GM23338 (cell line): Measurements from ENCODE around the gene ABHD3. TPM values are rescaled to one million over a fixed set of nuclear protein-coding genes. Genes with fewer than 3 reads are reported as not detected.

Experiments used
- ATAC-seq: fragments of 200-7000 bp; cut with Tn5 transposase; 3 replicates; pipeline ENCODE4 v1.9.1; 2020
- DNase-seq: peaks from one replicate; pipeline ENCODE4 v3.0.0-alpha.2; 2015; ENCODE audit warnings: low spot score
- H2AFZ ChIP-seq: fragments of 200-600 bp; sonication (generic); 2 replicates; pipeline ENCODE4 v1.8.0; 2016; ENCODE audit warnings: antibody characterized with exemption, mild to moderate bottlenecking, moderate library complexity
- H3F3A ChIP-seq: fragments of 200-600 bp; sonication (generic); replicated peaks from 2 replicates; pipeline ENCODE4 v1.8.0; 2017; ENCODE audit warnings: antibody characterized with exemption, mixed run types, low read depth
- H3K27ac ChIP-seq: fragments of 200-600 bp; sonication (generic); 2 replicates; pipeline ENCODE4 v1.6.1; 2016; ENCODE audit warnings: low read depth
- H3K27me3 ChIP-seq: fragments of 200-600 bp; sonication (generic); 2 replicates; pipeline ENCODE4 v1.8.0; 2016; ENCODE audit warnings: mild to moderate bottlenecking, mixed run types, moderate library complexity; ENCODE audit not compliant: insufficient read depth
- H3K36me3 ChIP-seq: fragments of 200-600 bp; sonication (generic); 2 replicates; pipeline ENCODE4 v1.8.0; 2016; ENCODE audit warnings: mild to moderate bottlenecking; ENCODE audit not compliant: insufficient read depth
- H3K4me1 ChIP-seq: fragments of 200-600 bp; sonication (generic); 2 replicates; pipeline ENCODE4 v1.8.0; 2016; ENCODE audit warnings: mild to moderate bottlenecking, moderate library complexity; ENCODE audit not compliant: insufficient read depth
- H3K4me2 ChIP-seq: fragments of 200-600 bp; sonication (generic); 2 replicates; pipeline ENCODE4 v1.7.1; 2017; ENCODE audit warnings: mixed run types
- H3K4me3 ChIP-seq: fragments of 200-600 bp; sonication (generic); 2 replicates; pipeline ENCODE4 v1.6.1; 2016; ENCODE audit warnings: mixed run types
- H3K79me2 ChIP-seq: fragments of 200-600 bp; sonication (generic); replicated peaks from 2 replicates; pipeline ENCODE4 v1.8.0; 2017; ENCODE audit warnings: mild to moderate bottlenecking; ENCODE audit not compliant: insufficient read depth
- H3K9me2 ChIP-seq: fragments of 200-600 bp; sonication (generic); 2 replicates; pipeline ENCODE4 v1.8.0; 2017; ENCODE audit not compliant: insufficient read depth
- H4K20me1 ChIP-seq: fragments of 200-600 bp; sonication (generic); replicated peaks from 2 replicates; pipeline ENCODE4 v1.8.0; 2017; ENCODE audit warnings: mild to moderate bottlenecking; ENCODE audit not compliant: insufficient read depth
- H3K27ac Mint-ChIP-seq: 2 replicates; pipeline ENCODE4 v1.8.0; 2020; ENCODE audit warnings: inconsistent platforms, mild to moderate bottlenecking, moderate library complexity, mixed read lengths
- H3K27me3 Mint-ChIP-seq: 3 replicates; pipeline ENCODE4 v1.8.0; 2022; ENCODE audit warnings: low read depth, mild to moderate bottlenecking, moderate library complexity, mixed read lengths, inconsistent platforms; ENCODE audit not compliant: insufficient read depth, poor library complexity
- H3K36me3 Mint-ChIP-seq: 3 replicates; pipeline ENCODE4 v1.8.0; 2021; ENCODE audit warnings: low read depth, mild to moderate bottlenecking, inconsistent platforms, moderate library complexity, mixed read lengths
- H3K4me1 Mint-ChIP-seq: 3 replicates; pipeline ENCODE4 v1.8.0; 2020; ENCODE audit warnings: mild to moderate bottlenecking, inconsistent platforms, mixed read lengths
- H3K4me3 Mint-ChIP-seq: 3 replicates; pipeline ENCODE4 v1.8.0; 2021; ENCODE audit warnings: moderate library complexity, mild to moderate bottlenecking, inconsistent platforms, mixed read lengths
- H3K9me3 Mint-ChIP-seq: 3 replicates; pipeline ENCODE4 v1.8.0; 2020; ENCODE audit warnings: moderate library complexity, mild to moderate bottlenecking, inconsistent platforms, mixed read lengths
- CREB1 ChIP-seq: fragments of 250-450 bp; sonication (Bioruptor Pico); IDR thresholded peaks from 2 replicates; pipeline ENCODE4 v1.5.0; 2020; ENCODE audit warnings: low read depth, mild to moderate bottlenecking, moderate library complexity
- EZH2phosphoT487 ChIP-seq: fragments of 200-600 bp; sonication (generic); IDR thresholded peaks from one replicate; pipeline ENCODE4 v1.8.1; 2018; ENCODE audit warnings: antibody characterized with exemption; ENCODE audit not compliant: unreplicated experiment
- STAT1 ChIP-seq: IDR thresholded peaks from one replicate; pipeline ENCODE4 v1.6.1; 2016; ENCODE audit warnings: antibody characterized with exemption; ENCODE audit not compliant: unreplicated experiment
- ZNF114 ChIP-seq: fragments of 250-450 bp; sonication (Bioruptor Pico); IDR thresholded peaks from 2 replicates; pipeline ENCODE4 v1.5.0; 2020; ENCODE audit warnings: mild to moderate bottlenecking, moderate library complexity
- ZNF331 ChIP-seq: fragments of 250-450 bp; sonication (Bioruptor Pico); IDR thresholded peaks from 2 replicates; pipeline ENCODE4 v1.5.0; 2020; ENCODE audit warnings: low read depth, mild to moderate bottlenecking, moderate library complexity
- polyA plus RNA-seq: library from polyadenylated mRNA; unstranded; fragments of >200 nt; fragmentation: Nextera tagmentation; extraction: Ambion mirVana; gene quantifications from 2 replicates; pipeline ENCODE4 v1.2.1, GENCODE V29; 2016
- total RNA-seq: library from RNA; depleted of rRNA; stranded (reverse); fragments of >200 nt; shearing (Covaris generic); gene quantifications from 2 replicates; pipeline ENCODE4 v1.2.3, GENCODE V29; 2014
- TF ChIP-seq, protein P1 (sequence below): fragments of 250-450 bp; sonication (Bioruptor Pico); IDR thresholded peaks from 2 replicates; pipeline ENCODE4 v1.5.0; 2020; ENCODE audit warnings: mild to moderate bottlenecking, moderate library complexity
- TF ChIP-seq, protein P2 (sequence below): IDR thresholded peaks from 2 replicates; pipeline ENCODE4 v1.6.1; 2016; ENCODE audit warnings: antibody characterized with exemption

Gene ABHD3
- total and polyA plus RNA-seq, 2 experiments from 2014 or later: 16.2 to 19.9 TPM

DNA sequence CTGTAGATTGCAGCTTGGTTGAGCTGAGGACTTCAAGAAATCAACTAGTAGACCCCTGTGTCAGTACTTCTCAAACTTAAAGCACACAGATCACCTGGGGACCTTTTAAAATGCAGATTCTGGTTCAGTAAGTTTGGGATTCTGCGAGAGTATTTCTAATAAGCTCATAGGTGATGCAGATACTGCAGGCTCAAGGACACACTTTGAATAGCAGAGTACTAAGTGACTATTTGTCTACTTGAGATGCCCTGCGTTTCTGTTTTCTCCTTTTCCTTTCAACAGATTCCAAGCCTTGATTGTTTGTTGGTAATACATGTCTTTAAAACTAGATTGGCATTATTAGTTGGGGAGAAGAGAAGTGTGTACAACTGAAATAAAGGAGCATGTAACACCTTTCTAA lies 42.7 kb upstream of the ABHD3 start:
- H3K4me1 ChIP-seq: peaks cover 27% of the 10 kb centered on the region
- Mint-ChIP-seq H3K27ac (no peak overlapping the region; the same call in 1 of the 2 replicates), H3K27me3 (peaks cover 5% of the 10 kb centered on the region), H3K36me3 (no peaks in the 10 kb centered on the region; the same call in 1 of the 3 replicates), H3K4me3 (peak overlapping the region; percentile 11; the same call in 1 of the 3 replicates), H3K9me3 (no peaks in the 10 kb centered on the region), H3K4me1 (peaks cover 44% of the 10 kb centered on the region)
- H3K27me3 ChIP-seq: no peaks in the 10 kb centered on the region
- ATAC-seq (no peak), DNase-seq (no peak)
- H3K36me3 ChIP-seq: no peaks in the 10 kb centered on the region
- no peaks in the 10 kb centered on the region for H3F3A ChIP-seq
- H3K4me2 ChIP-seq: peak overlapping the region; percentile 21
- H2AFZ ChIP-seq: no peak overlapping the region
- TF ChIP-seq CREB1 (CRISPR knock-in tag) (no peak), ZNF331 (CRISPR knock-in tag) (no peak), STAT1 (no peak), EZH2phosphoT487 (no peak), ZNF114 (CRISPR knock-in tag) (no peak)
- TF ChIP-seq, protein P1, sequence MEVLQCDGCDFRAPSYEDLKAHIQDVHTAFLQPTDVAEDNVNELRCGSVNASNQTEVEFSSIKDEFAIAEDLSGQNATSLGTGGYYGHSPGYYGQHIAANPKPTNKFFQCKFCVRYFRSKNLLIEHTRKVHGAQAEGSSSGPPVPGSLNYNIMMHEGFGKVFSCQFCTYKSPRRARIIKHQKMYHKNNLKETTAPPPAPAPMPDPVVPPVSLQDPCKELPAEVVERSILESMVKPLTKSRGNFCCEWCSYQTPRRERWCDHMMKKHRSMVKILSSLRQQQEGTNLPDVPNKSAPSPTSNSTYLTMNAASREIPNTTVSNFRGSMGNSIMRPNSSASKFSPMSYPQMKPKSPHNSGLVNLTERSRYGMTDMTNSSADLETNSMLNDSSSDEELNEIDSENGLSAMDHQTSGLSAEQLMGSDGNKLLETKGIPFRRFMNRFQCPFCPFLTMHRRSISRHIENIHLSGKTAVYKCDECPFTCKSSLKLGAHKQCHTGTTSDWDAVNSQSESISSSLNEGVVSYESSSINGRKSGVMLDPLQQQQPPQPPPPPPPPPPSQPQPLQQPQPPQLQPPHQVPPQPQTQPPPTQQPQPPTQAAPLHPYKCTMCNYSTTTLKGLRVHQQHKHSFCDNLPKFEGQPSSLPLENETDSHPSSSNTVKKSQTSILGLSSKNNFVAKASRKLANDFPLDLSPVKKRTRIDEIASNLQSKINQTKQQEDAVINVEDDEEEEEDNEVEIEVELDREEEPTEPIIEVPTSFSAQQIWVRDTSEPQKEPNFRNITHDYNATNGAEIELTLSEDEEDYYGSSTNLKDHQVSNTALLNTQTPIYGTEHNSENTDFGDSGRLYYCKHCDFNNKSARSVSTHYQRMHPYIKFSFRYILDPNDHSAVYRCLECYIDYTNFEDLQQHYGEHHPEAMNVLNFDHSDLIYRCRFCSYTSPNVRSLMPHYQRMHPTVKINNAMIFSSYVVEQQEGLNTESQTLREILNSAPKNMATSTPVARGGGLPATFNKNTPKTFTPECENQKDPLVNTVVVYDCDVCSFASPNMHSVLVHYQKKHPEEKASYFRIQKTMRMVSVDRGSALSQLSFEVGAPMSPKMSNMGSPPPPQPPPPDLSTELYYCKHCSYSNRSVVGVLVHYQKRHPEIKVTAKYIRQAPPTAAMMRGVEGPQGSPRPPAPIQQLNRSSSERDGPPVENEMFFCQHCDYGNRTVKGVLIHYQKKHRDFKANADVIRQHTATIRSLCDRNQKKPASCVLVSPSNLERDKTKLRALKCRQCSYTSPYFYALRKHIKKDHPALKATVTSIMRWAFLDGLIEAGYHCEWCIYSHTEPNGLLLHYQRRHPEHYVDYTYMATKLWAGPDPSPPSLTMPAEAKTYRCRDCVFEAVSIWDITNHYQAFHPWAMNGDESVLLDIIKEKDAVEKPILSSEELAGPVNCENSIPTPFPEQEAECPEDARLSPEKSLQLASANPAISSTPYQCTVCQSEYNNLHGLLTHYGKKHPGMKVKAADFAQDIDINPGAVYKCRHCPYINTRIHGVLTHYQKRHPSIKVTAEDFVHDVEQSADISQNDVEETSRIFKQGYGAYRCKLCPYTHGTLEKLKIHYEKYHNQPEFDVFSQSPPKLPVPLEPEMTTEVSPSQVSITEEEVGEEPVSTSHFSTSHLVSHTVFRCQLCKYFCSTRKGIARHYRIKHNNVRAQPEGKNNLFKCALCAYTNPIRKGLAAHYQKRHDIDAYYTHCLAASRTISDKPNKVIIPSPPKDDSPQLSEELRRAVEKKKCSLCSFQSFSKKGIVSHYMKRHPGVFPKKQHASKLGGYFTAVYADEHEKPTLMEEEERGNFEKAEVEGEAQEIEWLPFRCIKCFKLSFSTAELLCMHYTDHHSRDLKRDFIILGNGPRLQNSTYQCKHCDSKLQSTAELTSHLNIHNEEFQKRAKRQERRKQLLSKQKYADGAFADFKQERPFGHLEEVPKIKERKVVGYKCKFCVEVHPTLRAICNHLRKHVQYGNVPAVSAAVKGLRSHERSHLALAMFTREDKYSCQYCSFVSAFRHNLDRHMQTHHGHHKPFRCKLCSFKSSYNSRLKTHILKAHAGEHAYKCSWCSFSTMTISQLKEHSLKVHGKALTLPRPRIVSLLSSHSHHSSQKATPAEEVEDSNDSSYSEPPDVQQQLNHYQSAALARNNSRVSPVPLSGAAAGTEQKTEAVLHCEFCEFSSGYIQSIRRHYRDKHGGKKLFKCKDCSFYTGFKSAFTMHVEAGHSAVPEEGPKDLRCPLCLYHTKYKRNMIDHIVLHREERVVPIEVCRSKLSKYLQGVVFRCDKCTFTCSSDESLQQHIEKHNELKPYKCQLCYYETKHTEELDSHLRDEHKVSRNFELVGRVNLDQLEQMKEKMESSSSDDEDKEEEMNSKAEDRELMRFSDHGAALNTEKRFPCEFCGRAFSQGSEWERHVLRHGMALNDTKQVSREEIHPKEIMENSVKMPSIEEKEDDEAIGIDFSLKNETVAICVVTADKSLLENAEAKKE: no peak
- TF ChIP-seq, protein P2, sequence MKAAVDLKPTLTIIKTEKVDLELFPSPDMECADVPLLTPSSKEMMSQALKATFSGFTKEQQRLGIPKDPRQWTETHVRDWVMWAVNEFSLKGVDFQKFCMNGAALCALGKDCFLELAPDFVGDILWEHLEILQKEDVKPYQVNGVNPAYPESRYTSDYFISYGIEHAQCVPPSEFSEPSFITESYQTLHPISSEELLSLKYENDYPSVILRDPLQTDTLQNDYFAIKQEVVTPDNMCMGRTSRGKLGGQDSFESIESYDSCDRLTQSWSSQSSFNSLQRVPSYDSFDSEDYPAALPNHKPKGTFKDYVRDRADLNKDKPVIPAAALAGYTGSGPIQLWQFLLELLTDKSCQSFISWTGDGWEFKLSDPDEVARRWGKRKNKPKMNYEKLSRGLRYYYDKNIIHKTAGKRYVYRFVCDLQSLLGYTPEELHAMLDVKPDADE: no peak
- peaks cover 54% of the 10 kb centered on the region for H4K20me1 ChIP-seq
- H3K79me2 ChIP-seq: peaks cover 98% of the 10 kb centered on the region
- no peaks in the 10 kb centered on the region for H3K9me2 ChIP-seq
- H3K27ac ChIP-seq: 0 out of 2 replicates have a peak overlapping the region, but pooled peaks have one; percentile 12
- H3K4me3 ChIP-seq: no peak overlapping the region
